ENCODE measurements around the gene SLX4.
"Not testable (repeated sequence)": the region's sequence is repeated elsewhere in the genome, so short reads cannot be mapped to it uniquely, and the experiment has no call there.

SLX4 gene

DNA sequence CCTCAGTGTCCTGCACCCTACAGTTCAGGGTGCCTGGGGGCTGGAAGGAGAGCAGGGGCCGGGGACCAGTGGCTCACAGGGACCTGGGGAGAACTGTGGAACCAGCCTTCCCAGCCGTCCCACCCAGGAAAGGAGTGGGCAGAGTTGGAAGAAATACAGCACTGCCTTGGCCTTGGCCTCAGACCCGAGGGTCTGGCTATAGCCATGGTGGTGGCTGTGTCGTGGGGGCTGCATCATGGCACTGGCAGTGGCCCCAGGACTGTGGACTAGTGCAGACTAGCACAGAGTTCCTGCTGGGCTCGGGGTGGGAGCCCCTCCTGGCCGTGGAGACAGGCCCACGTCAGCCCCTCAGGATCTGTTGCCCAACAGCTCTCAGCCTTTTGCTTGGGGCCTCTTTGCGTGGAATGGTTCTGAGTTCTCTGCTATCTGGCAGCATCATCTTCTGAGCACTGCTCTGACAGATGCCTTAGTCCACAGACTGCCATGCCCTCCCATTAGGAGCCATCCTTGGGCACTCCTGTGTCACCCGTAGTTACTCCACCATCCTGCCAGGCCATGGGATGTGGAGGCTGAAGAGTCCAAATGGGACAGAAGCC, 30.5 kb upstream of the SLX4 start:
- no peak for DNase-seq

DNA sequence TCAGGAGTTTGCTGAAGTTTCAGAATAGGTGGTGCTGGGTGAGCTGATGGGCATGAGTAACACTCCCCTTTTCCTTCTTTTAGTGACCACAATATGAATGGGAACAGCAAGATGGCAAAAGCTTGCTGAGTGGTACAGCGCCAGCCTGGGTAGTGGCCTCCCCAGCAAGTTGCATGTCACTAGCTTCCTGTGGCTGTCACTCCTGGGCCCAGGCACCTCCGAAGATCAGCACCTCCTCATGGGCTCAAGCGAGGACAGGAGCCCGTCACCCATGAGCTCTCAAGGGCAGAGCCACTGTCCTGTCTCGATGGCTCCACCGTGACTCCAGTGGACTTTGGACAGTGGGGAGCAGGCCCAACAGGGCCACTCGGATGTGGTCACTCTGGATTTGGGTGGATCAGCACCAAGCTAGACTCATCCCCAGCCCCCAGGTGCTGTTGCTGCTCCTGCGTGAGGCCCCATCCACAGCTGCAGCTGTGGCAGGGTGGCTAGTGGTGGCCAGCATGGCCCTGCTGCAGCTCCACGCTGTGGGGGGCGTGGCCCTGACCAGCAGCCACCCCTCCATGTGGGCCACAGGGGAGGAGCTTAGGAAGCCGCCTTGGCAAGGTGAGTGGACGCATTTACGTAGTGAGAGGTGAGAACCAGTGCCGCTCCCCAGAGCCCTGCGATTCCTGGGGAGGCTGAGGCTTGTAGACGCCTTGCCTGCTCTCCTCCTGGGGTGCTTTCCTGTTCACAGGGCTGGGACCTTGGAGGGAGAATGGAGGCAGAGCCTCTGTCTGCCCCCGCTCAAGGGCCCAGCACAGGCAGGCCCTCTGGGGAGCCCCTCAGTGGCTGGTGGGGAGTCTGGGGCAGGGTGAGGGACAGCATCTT, 29.5 kb upstream of the SLX4 start:
- no peak for DNase-seq

DNA sequence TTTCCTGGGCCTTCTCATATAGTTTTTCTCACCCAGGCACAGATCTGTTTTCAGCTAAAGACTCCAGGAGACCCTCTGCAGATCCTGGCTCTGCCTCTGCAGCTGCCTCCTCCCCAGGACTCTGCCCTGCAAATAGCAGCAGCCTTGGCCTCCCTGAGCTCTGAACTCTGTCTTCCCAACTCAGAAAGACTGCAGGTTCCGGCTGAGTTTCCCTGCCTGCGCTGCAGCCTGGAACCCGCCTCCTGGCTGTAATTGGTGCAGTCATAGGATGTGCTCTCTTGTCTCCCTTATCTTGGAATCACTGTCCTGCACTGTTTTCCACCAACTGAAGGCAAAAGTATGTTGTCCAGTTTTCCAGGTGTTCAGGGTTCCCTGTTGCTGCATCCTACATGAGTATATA, 28.8 kb upstream of the SLX4 start:
- no peak for DNase-seq

DNA sequence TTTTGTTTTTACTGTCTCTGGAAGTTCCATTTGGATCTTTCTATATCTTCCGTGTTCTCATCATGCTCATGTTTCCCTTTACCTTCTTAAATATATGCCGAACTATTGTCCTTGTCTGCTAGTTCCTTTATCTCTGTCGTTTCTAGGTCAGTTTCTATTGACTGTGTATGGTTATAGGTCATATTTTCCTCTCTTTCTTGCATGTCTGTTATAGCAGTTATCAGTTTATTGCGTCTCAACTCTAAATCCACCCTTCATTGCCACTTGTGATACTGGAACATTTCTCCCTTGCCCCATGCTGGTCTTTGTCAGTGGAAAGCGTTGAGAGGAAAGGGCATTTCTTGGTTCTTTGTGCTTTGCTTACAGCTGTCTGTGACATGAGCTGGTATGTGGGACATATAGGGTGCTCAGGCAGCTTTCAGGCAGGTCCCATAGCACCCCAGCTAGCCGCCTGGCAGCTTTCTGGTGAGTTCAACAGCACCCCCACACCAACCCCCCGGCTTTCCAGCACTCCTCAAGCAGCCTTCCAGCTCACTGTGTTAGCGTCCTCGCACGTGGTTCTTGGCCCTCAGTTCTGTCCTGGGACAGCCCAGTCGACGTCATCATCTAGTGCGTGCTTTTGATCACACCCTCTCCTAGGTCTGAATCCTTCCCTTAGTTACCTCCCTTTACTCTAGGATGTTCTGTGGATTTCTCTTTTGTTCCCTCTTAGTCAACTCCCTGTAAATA, 27.7 kb upstream of the SLX4 start:
- DNase-seq, result no peak

DNA sequence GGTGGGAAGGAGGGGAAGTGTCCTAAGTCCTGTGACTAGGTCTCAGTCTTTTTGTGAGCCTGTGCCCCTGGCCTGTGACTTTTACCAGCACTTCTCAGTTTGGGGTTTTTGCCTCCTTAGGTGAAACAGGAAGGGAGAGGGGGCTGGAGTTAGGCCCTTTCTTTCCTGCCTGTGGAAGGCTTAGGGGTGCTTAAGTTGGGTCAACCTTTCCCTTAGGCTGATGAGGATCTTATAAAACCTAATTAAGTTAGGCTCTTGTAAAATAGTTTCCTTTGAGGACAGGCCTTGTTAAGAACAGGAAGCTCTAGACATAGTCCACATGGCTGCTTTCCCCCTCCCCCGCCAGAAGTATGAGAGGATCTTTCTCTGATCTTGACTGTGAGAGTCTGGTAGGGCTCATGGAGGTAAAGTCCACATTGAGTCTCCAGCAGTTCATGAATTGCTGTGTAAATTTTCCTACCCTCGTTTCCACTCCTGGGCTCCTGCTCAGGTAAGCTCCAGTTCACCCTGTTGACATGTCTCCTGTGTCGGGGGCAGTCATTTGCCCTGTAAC, 26.0 kb upstream of the SLX4 start:
- peak; percentile 14 to 16 for DNase-seq

DNA sequence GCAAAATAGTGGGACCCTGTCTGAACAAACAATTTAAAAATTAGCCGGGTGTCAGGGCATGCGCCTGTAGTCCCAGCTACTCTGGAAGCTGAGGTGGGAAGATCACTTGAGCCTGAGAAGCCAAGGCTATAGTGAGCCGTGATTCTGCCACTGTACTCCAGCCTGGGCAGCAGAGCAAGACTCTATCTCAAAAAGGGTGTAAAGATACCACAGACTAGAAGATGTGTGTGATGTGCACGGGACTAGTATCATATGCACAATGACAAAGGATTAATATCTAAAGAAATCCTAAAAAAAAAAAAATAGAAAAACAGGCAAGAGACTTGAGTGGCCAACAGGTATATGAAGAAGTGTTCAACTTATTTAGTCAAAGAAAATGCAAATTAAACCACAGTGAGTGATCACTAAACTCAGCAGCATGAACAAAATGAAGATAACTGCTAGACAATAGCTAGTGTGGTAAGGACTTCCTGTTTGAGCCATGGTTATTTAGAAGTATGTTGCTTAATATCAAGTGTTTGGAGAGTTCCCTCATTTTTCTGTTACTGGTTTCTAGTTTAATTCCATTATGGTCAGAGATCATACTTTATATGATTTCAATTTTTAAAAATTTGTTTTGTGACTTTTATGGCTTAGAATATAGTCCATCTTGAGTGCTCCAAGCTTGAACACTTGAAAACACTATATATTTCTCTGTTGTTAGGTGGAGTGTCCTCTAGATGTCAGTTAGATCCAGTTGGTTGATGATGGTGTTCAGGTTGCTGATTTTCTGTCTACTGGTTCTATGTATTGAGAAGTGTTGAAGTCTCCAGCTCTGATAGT, 14.7 kb upstream of the SLX4 start:
- no peak for DNase-seq

DNA sequence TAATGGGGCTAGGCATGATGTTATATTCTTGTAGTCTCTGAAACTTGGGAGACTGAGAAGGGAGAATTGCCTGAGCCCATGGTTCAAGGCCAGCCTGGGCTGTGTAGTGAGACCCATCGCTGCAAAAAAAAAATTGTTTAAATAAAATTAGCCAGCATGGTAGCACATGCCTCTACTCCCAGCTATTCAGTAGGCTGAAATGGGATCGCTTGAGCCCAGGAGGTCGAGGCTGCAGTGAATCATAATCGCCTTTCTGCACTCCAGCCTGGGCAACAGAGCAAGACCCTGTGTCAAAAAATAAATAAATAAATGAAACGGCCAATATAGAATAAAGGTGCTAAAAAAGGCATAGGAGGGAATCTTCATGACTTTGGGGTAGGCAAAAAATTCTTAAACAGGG, 13.9 kb upstream of the SLX4 start:
- DNase-seq, result no peak

DNA sequence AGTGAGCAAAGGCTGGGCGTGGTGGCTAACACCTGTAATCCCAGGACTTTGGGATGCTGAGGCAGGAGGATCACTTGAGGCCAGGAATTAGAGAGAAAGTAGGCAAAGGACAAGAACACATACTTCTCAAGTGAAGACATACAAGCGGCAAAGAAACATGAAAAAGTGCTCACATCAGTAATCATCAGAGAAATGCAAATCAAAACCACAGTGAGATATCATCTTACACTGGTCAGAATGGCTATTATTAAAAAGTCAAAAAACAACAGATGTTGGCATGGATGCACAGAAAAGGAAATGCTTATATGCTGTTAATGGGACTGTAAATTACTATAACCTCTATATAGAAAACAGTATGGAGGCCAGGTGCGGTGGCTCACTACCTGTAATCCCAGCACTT, 12.2 kb upstream of the SLX4 start:
- no peak for DNase-seq

DNA sequence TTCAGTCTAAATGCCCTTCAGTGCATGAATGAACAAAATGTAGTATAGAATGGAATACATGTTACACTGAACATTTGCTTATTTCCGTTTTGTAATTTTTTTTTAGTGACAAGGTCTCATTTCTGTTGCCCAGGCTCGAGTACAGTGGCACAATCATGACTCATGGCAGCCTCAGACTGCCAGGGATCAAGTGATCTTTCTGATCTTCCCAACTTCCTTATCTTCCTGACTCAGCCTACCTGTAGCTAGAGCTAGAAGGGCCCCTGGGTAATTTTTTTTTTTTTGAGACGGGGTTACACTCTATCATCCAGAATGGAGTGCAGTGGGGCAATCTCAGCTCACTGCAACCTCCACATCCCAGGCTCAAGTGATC, 7.3 kb upstream of the SLX4 start:
- no peak for DNase-seq

DNA sequence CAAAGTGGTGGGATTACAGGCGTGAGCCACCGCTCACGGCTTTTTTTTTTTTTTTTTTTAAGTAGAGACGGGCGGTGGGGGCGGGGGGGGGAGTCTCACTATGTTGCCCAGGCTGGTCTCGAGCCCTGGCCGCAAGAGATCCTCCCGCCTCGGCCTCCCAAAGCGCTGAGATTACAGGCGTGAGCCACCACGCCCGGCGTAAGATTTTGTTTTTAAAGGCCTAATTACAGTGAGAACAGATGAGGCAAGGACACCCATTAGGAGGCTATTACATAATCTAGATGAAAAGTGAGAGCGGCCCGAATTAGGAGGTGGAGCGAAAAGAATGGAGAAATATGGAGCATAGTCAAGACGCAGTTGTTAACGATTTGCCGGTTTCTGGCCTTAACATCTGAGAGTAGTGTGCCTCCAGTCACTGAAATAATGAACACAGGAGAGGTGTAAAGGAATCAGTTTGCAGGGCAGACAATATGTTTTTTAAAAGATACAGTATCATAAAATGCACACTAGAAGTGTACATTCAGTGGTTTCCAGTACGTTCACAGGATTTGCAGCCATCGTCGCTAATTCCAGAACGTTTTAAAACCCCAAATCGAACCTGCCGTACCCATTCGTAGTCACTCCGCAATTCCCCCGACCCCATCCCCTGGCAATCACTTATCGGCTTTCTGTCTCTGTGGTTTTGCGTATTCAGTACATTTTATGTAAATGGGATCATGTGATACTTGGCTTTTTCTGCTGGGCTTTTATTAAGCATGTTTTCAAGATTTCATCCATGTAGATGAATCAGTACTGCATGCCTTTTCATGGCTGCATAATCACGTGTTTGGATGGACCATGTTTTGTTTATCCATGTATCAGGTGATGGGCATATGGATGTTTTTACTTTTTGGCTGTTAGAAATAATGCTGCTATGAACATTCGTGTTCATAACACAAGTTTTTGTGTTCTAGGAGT, 1.4 kb upstream of the SLX4 start:
- no peak for DNase-seq

DNA sequence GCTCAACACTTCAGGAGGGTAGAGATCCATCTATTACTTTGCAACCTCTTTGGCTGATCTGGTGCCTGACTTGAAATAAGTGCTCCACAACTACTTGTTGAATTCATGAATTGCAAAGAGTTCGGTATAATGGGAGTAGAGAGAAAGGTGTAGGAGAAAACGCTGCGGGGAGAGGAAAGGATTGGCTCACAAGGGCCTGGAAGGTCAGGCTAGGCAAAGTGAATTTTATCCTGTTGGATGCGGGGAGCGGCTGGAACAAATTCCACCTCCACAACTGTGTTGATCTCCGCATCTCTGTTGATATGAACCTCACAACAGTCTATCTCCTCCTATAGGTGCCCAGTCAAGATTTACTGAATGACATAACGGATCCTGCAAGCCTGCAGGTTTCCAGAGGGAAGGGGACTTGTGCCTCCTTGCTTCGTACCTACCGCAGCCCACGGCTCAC, 684 bp downstream of the SLX4 start:
- no peak for DNase-seq

DNA sequence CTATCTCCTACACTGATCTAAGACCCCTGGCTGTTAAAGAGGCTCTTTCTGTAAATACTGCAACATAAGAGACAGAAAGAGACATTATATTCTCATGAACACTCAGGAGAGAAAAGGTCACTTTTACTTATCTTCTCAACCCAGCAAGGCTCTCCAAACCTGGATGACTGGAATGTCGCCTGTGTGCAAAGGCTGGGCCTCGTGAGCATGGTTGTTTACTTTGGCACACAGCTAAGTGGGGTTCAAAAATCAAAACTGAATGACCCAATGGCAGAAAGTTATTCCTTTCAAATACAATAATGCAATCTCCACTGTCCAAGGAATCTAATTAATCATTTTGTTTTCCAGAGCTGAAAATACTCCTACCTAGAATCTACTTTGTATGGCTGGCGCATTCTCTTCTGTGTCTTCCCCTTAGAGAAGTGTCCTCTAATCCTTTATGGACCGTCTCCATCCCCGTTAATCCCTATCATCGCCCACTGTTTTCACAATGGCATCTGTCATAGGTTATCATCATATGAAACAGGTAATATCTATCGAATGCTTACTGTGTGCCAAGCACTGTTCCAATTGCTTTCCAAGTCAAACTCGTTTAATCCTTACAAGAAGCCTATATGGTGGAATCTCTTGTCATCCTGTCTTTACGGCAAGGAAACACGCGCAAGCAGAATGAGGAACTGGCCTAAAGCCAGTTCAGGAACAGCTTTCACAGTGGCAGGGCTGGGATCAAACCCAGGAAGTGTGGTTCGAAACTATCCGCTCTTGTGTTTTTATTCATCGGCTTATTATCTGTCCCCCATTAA, 1.3 kb downstream of the SLX4 start:
- DNase-seq, result no peak

DNA sequence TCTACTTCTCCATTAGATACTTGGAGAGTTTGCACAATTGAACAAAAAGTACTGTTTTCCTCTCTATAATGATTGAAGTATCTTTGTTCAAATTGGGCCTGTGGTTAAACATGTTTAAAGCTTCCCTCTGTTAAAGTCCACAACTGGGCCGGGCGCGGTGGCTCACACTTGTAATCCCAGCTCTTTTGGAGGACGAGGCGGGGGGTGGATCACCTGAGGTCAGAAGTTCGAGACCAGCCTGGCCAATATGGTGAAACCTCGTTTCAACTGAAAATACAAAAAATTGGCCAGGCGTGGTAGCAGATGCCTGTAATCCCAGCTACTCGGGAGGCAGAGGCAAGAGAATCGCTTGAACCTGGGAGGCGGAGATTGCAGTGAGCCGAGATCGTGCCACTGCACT, 2.4 kb downstream of the SLX4 start:
- DNase-seq, result not testable (repeated sequence)

DNA sequence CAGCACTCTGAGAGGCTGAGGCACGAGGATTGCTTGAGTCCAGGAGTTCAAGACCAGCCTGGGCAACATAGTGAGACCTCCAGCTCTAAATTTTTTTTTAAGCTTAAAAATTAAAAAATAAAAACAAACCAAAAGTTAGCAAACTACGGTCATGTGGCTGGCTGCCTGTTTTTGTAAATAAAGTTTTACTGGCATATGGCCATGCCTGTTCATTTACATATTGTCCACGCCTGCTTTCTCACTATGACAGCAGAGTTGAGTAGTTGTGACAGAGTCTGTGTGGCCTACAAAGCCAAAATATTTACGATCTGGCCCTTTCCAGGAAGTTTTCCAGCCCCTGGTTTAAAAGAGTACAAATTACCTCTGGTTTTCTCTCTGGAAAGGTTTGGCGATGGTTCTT, 3.3 kb downstream of the SLX4 start:
- no peak for DNase-seq

DNA sequence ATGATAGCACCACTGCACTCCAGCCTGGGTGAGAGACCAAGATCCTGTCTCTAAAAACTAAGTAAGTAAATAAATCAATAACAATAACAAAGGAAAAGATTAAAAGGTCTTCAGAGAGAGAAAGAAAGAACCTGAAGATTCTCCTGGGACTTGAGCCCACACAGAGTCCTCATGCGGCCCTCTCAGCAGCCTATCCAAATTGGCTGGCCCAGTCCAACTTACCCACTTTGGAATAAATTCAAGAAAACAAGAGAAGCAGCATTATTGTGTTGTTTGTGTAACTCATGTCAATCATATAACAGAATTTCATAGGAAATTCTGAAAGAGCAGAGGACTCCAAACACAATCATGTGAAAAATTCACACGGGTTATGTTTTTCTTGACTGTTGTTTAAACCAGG, 3.8 kb downstream of the SLX4 start:
- no peak for DNase-seq

DNA sequence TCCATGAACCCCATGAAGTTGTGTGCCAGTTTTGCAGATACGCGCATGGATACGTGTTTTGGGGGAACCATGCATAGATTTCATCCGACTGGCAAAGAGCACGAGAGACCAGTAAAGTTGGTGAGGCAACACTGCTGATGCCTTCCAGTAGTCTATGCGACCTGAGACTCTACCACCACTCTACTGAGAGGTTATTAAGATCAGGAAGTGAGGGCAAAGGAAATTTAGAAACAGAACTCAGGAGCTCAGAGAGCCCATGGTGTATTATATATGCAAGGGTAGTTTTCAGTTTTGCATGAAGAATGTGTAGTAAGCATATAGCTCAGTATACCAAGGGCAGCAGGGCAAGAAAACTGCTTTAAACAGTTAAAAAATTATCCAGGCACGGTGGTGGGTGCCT, 4.2 kb downstream of the SLX4 start:
- no peak for DNase-seq

DNA sequence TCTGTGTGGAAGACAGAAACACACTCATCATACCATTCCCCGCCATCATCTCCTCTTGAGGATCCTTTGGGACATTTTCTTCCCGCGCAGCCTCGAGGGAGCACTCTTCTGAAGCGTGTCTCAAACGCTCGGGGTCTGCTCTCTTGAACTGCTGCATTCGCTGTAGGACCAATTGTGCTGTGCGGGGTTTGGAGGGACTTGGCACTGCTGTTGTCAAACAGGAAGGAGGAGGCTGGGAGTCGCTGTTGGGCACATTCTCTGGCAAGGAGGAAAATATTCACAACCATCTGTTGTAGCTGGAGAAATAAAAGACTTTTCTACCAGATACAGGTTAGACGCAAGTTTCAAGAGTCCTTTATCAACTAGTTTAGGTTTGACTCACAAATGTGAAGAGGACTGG, 5.0 kb downstream of the SLX4 start:
- DNase-seq, result no peak

DNA sequence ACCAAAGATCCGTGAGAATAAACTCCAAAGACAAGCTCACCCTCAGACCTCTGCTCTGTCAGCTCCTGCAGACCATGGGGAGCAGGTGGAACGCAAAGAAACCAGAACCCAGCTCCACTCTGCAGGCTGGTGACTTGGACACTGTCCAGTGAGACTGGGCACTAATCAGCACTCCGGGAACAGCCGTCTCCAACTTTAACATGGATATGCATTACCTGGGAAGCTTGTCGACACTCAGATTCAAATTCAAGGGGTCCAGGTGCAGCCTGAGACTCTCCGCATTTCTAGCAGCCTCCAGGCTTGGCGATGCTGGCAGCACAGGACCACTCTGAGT, 9.1 kb downstream of the SLX4 start:
- DNase-seq, result no peak

DNA sequence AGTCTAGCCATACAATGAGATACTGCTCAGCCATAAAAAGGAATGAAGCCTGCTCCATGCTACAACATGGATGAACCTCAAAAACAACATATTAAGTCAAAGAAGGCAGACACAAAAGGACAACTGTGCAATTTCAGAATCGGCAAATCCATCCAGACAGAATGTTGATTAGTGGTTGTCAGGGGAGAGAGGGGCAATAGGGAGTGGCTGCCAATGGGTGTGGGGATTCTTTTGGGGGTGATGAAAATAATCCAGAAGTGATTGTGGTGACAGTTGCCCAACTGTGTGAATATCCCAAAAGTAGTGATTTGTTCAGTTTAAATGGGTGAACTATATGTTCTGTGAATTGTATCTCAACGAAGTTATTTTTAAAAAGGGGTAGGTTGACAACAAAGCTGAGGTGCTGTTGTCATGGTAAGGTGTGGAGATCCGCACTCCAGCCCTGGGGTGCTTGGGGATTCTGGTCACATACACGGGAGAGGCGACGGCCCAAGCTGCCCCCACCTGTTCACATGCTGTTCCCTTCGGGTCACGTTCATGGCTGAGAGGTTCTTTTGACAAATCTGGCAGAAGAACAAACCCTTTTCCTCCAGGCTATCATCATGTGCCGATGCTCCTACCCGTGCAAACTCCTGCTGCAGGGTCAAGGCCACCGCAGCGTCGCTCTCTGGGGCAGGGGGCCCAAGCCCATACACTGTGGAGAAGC, 9.6 kb downstream of the SLX4 start:
- DNase-seq, result no peak

DNA sequence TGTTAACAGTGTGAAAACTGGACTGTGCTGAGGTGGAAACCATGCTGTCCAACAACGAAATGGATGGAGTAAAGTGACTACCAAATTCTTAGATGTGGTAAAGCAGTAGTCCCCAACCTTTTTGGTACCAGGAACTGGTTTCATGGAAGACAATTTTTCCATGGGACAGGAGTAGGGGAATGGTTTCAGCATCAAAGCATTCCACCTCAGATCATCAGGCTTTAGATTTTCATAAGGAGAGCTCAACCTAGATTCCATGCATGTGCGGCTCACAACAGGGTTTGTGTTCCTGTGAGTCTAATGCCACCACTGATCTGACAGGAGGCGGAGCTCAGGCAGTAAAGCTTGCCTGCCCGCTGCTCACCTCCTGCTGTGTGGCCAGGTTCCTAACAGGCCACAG, 11.5 kb downstream of the SLX4 start:
- DNase-seq, result no peak
